Calu3 (cell line): Measurements from ENCODE around the gene KCNJ1. TPM values are rescaled to one million over a fixed set of nuclear protein-coding genes. Genes with fewer than 3 reads are reported as not detected.

Experiments
- BruUV-seq: library from RNA; stranded (reverse); fragments of 400-500 nt; replicated peaks from 2 replicates; lab custom pipeline; 2021; lab: Mats Ljungman, UMichigan
- CTCF ChIA-PET: fragments of 300-600 bp; sonication (Branson Sonifier 250); formaldehyde crosslinking; loops from one replicate; lab custom pipeline; 2022; ENCODE audit warnings: antibody characterized with exemption; lab: Charles Lee
- DNase-seq: peaks from one replicate; pipeline ENCODE4 v3.0.0; 2022
- H3K27ac Mint-ChIP-seq: one replicate; pipeline ENCODE4 v1.8.0; 2022; ENCODE audit warnings: mixed read lengths; ENCODE audit not compliant: unreplicated experiment
- H3K27me3 Mint-ChIP-seq: one replicate; pipeline ENCODE4 v1.8.0; 2022; ENCODE audit warnings: mixed read lengths; ENCODE audit not compliant: unreplicated experiment
- H3K36me3 Mint-ChIP-seq: one replicate; pipeline ENCODE4 v1.8.0; 2022; ENCODE audit warnings: mild to moderate bottlenecking, moderate library complexity, mixed read lengths; ENCODE audit not compliant: insufficient read depth, unreplicated experiment
- H3K4me1 Mint-ChIP-seq: one replicate; pipeline ENCODE4 v1.8.0; 2022; ENCODE audit warnings: mild to moderate bottlenecking, low read depth, mixed read lengths; ENCODE audit not compliant: unreplicated experiment
- H3K4me3 Mint-ChIP-seq: one replicate; pipeline ENCODE4 v1.8.0; 2022; ENCODE audit warnings: mild to moderate bottlenecking, low read depth, moderate library complexity, mixed read lengths; ENCODE audit not compliant: unreplicated experiment
- H3K9me3 Mint-ChIP-seq: one replicate; pipeline ENCODE4 v1.8.0; 2022; ENCODE audit warnings: low read depth, mixed read lengths; ENCODE audit not compliant: unreplicated experiment
- CTCF ChIP-seq: fragments of 200-600 bp; IDR thresholded peaks from one replicate; pipeline ENCODE4 v1.8.0; 2022; ENCODE audit warnings: antibody characterized with exemption; ENCODE audit not compliant: unreplicated experiment
- intact Hi-C: fragments of 100-400 bp; cut with micrococcal nuclease; formaldehyde crosslinking; loops from one replicate; pipeline ENCODE4 v1.10.0; 2022; ENCODE audit not compliant: unreplicated experiment
- total RNA-seq: library from RNA; stranded (reverse); gene quantifications from 2 replicates; pipeline ENCODE4 v1.2.3, GENCODE V29; 2022

The KCNJ1 gene
- total RNA-seq, 1 experiment from 2014 or later, result not detected

GRCh38 chr11:128877726-128878125 is 10.6 kb upstream of the KCNJ1 start:
- BruUV-seq, result no TSS peak
- Mint-ChIP-seq H3K9me3 (no peaks in the 10 kb centered on the region), H3K4me1 (no peaks in the 10 kb centered on the region), H3K27me3 (peaks cover 70% of the 10 kb centered on the region), H3K4me3 (no peak overlapping the region), H3K36me3 (no peaks in the 10 kb centered on the region), H3K27ac (no peak overlapping the region)
- no peak for TF ChIP-seq CTCF
- intact Hi-C loops, result no loop called here
- no peak for DNase-seq
- CTCF ChIA-PET, result no interaction called here

- H3K4me1 Mint-ChIP-seq, result no peaks in the 10 kb centered on the region
- H3K27ac Mint-ChIP-seq, result no peak overlapping the region
- H3K4me3 Mint-ChIP-seq, result no peak overlapping the region
- CTCF ChIA-PET, result interaction anchor here (1.0 kb wide), 1 partner anchor 45 kb away, joined by 3 read pairs; no protein-coding TSS in a partner anchor
- intact Hi-C loops, result no loop called here
- no peaks in the 10 kb centered on the region for H3K9me3 Mint-ChIP-seq
- no TSS peak for BruUV-seq
- no peak for TF ChIP-seq CTCF
- no peaks in the 10 kb centered on the region for H3K36me3 Mint-ChIP-seq
- peaks cover 55% of the 10 kb centered on the region for H3K27me3 Mint-ChIP-seq
- DNase-seq, result no peak
Measured at GRCh38 chr11:128876133-128876650, 9.1 kb upstream of the KCNJ1 start.

- H3K4me1 Mint-ChIP-seq, result no peaks in the 10 kb centered on the region
- no TSS peak for BruUV-seq
- CTCF ChIA-PET, result no interaction called here
Measured at GRCh38 chr11:128874427-128874826, 7.3 kb upstream of the KCNJ1 start.

GRCh38 chr11:128872594-128872993 is 5.5 kb upstream of the KCNJ1 start:
- no peaks in the 10 kb centered on the region for H3K36me3 Mint-ChIP-seq
- H3K9me3 Mint-ChIP-seq, result no peaks in the 10 kb centered on the region
- CTCF ChIA-PET, result no interaction called here
- peaks cover 44% of the 10 kb centered on the region for H3K27me3 Mint-ChIP-seq
- H3K4me3 Mint-ChIP-seq, result no peak overlapping the region
- intact Hi-C loops, result no loop called here
- no peaks in the 10 kb centered on the region for H3K4me1 Mint-ChIP-seq
- H3K27ac Mint-ChIP-seq, result no peak overlapping the region
- no peak for DNase-seq
- no TSS peak for BruUV-seq
- TF ChIP-seq CTCF, result no peak

More at GRCh38 chr11:128874427-128874826, 7.3 kb upstream of the KCNJ1 start:
- intact Hi-C loops, result no loop called here
- Mint-ChIP-seq H3K27me3 (peaks cover 55% of the 10 kb centered on the region), H3K4me3 (no peak overlapping the region), H3K9me3 (no peaks in the 10 kb centered on the region), H3K36me3 (no peaks in the 10 kb centered on the region), H3K27ac (no peak overlapping the region)
- DNase-seq, result no peak
- TF ChIP-seq CTCF, result no peak
